ENCODE results near the gene PIEZO1.

The PIEZO1 gene

GRCh38 chr16:88754912-88755744 is 29.9 kb downstream of the PIEZO1 start:
- TF ChIP-seq GATA3 (IDR thresholded peaks at IDR 0.05; ENCODE audit: low read depth, low read length) = no peak
- no peak for TF ChIP-seq GATA2 (IDR thresholded peaks at IDR 0.05; ENCODE audit: low read depth, low read length)

GRCh38 chr16:88754109-88754911 is 30.7 kb downstream of the PIEZO1 start:
- TF ChIP-seq GATA2 (IDR thresholded peaks at IDR 0.05; ENCODE audit: low read depth, low read length) = no peak
- no peak for TF ChIP-seq GATA3 (IDR thresholded peaks at IDR 0.05; ENCODE audit: low read depth, low read length)

DNA sequence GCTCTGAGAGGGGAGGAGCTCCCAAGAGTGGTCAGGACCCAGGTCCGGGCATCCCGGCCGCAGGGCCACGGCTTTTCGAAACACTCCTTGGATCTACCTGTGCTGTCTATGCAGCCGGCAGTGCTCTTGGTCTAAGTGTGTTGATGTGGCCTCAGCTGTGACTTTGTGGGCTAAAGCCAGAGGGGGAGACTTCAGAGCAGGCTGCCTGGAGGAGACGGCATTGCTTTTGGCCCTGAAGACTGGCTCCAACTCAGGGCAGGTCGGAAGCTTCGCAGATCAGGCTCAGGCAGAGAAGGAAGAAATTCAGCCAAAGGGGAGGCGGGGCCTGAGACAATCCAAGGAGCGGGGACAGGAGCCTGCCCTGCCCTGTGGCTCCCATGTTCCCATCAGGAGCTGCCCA is 31.4 kb downstream of the PIEZO1 start:
- TF ChIP-seq GATA3 (IDR thresholded peaks at IDR 0.05; ENCODE audit: low read depth, low read length) = no peak

DNA sequence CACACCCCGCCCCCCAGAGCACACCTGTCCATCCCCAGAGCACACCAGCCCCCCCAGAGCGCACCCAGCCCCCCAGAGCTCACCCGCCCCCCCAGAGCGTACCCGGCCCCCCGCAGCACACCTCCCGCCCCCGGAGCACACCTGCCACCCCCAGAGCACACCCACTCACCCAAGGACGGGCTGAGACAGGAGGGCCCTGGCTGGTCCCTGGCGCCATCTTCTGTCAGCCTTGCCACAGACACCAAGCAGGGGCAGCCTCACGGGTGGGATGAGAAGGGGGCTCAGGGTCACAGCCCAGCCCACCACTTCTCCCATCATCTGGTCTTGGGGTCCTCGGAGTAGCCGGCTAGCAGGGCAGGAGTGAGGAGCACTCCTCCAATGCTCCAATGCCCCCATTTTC is 31.8 kb downstream of the PIEZO1 start:
- TF ChIP-seq GATA3 (IDR thresholded peaks at IDR 0.05; ENCODE audit: low read depth, low read length) = no peak
- no peak for TF ChIP-seq GATA2 (IDR thresholded peaks at IDR 0.05; ENCODE audit: low read depth, low read length)

- no peak for TF ChIP-seq GATA3 (IDR thresholded peaks at IDR 0.05; ENCODE audit: low read depth, low read length)
- TF ChIP-seq GATA2 (IDR thresholded peaks at IDR 0.05; ENCODE audit: low read depth, low read length) = no peak
Observed at GRCh38 chr16:88752386-88753002, 32.5 kb downstream of the PIEZO1 start.

DNA sequence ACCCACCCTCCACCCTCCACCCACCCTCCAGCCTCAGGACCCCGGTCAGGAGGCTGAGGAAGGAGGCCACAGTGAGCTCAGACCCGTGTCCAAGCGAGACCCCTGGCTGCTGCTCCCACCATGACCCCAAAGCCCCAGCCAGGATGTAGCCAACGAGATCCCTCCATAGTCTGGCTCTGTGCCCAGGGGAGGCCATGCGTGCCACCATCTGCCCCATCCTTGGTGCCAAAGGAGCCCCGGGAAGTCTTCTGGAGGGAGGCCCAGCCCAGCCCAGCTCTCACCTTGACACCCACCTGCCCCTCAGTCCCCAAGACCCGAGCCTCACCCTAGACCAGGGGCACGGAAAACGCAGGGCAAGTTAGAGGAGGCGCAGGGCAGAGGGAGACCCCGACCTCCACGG is 34.2 kb downstream of the PIEZO1 start:
- TF ChIP-seq GATA3 (IDR thresholded peaks at IDR 0.05; ENCODE audit: low read depth, low read length) (no peak), GATA2 (IDR thresholded peaks at IDR 0.05; ENCODE audit: low read depth, low read length) (no peak)

- TF ChIP-seq GATA3 (IDR thresholded peaks at IDR 0.05; ENCODE audit: low read depth, low read length) (no peak), GATA2 (IDR thresholded peaks at IDR 0.05; ENCODE audit: low read depth, low read length) (no peak)
Observed at GRCh38 chr16:88749358-88749757, 35.7 kb downstream of the PIEZO1 start.

- no peak for TF ChIP-seq GATA3 (IDR thresholded peaks at IDR 0.05; ENCODE audit: low read depth, low read length)
- TF ChIP-seq GATA2 (IDR thresholded peaks at IDR 0.05; ENCODE audit: low read depth, low read length) = no peak
Observed at GRCh38 chr16:88748364-88748763, 36.7 kb downstream of the PIEZO1 start.

- TF ChIP-seq GATA3 (IDR thresholded peaks at IDR 0.05; ENCODE audit: low read depth, low read length) = no peak
- no peak for TF ChIP-seq GATA2 (IDR thresholded peaks at IDR 0.05; ENCODE audit: low read depth, low read length)
Observed at GRCh38 chr16:88747588-88748301, 37.3 kb downstream of the PIEZO1 start.

- TF ChIP-seq GATA2 (IDR thresholded peaks at IDR 0.05; ENCODE audit: low read depth, low read length) (no peak), GATA3 (IDR thresholded peaks at IDR 0.05; ENCODE audit: low read depth, low read length) (no peak)
Observed at GRCh38 chr16:88746506-88746905, 38.5 kb downstream of the PIEZO1 start.

GRCh38 chr16:88744577-88745521 is 40.2 kb downstream of the PIEZO1 start:
- no peak for TF ChIP-seq GATA2 (IDR thresholded peaks at IDR 0.05; ENCODE audit: low read depth, low read length)
- no peak for TF ChIP-seq GATA3 (IDR thresholded peaks at IDR 0.05; ENCODE audit: low read depth, low read length)

DNA sequence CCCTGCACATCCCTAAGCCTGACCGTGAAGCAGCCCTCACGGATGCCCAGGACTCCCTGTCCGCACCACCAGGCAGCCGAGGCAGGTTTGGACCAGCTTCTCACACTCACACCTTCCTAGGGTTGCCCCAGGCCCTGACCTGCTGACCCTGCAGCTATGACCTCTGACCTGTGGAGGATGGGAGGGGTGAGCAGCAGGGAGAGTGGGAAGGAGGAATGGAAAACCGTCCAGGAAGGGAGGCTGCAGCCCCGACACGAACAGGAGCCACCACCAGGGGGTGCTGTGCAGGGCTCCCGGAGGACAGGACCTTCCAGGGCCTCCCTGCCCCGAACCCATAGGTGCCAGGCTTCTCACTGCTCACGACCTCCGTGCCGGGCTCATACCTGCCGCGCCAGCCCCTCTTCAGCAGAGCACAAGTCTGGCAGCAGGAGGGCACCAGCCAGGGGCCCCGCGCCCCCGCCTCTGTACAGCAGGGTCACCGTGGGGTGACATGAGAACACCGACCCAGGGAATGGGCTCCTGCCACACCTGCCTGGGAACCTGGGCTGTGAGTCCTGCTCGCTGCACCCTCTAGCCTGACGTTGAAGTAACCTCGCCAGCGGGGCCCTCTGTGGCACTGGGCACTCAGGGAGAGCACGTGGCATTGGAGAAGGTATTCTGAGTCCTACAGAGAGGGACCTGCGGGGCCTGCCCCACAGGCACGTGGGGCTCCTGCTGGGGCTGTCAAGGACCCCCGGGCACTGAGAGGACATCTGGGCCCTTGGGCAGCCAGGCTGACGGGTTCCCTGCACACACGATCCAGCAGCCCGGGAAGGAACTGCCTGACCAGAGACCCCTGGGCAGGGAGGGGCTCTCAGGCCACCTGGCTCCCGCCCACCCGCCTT is 41.1 kb downstream of the PIEZO1 start:
- no peak for TF ChIP-seq GATA2 (IDR thresholded peaks at IDR 0.05; ENCODE audit: low read depth, low read length)
- TF ChIP-seq GATA3 (IDR thresholded peaks at IDR 0.05; ENCODE audit: low read depth, low read length) = no peak
